Stimulated activated CD4-positive, alpha-beta T cell treated with anti-CD3 and anti-CD28 coated beads, Interleukin-12 subunit alpha, Interleukin-12 subunit beta, amount 100 ng/mL, for 48 hours (primary cell): ENCODE results near the gene SETSIP.
"Not testable (repeated sequence)": the region's sequence is repeated elsewhere in the genome, so short reads cannot be mapped to it uniquely, and the experiment has no call there.

Experiments
- DNase-seq, 3 donors: peaks; one replicate each; pipeline ENCODE4 v3.0.0-alpha.2; 2020; ENCODE audit warnings: low read depth in 2 of 3, low spot score in 1 of 3

Gene SETSIP

GRCh38 chr1:92075311-92075710 is at the start of gene SETSIP:
TSS of gene SETSIP (minus strand) at chr1:92075411. CDS start at chr1:92075411, 0 bp downstream.
- no peak for DNase-seq

- peak in 1 of 3 donors; percentile 11 for DNase-seq
These were observed 48.7 kb upstream of the SETSIP start for GRCh38 chr1:92123868-92124267.

- no peak for DNase-seq
These were observed 43.6 kb upstream of the SETSIP start for GRCh38 chr1:92118826-92119225.

GRCh38 chr1:92117526-92117925 is 42.3 kb upstream of the SETSIP start:
- DNase-seq, result no peak

GRCh38 chr1:92108631-92109030 is 33.4 kb upstream of the SETSIP start:
- DNase-seq, result no peak

GRCh38 chr1:92105546-92106081 is 30.4 kb upstream of the SETSIP start:
- DNase-seq, result no peak

GRCh38 chr1:92096317-92096716 is 21.1 kb upstream of the SETSIP start:
- DNase-seq, result no peak

GRCh38 chr1:92095874-92096273 is 20.7 kb upstream of the SETSIP start:
- no peak for DNase-seq

GRCh38 chr1:92094595-92094994 is 19.4 kb upstream of the SETSIP start:
- DNase-seq, result no peak

- no peak for DNase-seq
These were observed 18.9 kb upstream of the SETSIP start for GRCh38 chr1:92094090-92094489.

- no peak for DNase-seq
These were observed 16.4 kb upstream of the SETSIP start for GRCh38 chr1:92091625-92092024.

- DNase-seq, result no peak
These were observed 12.3 kb upstream of the SETSIP start for GRCh38 chr1:92087542-92087941.

- DNase-seq, result no peak
These were observed 10.5 kb upstream of the SETSIP start for GRCh38 chr1:92085727-92086126.

- DNase-seq, result no peak
These were observed 9.4 kb upstream of the SETSIP start for GRCh38 chr1:92084651-92085050.

- no peak for DNase-seq
These were observed 5.8 kb upstream of the SETSIP start for GRCh38 chr1:92081031-92081430.

- peak; percentile 62 to 78 (median 77) for DNase-seq
These were observed 5.1 kb upstream of the SETSIP start, which contains the start of gene BTBD8 for GRCh38 chr1:92080128-92080985. TSS of gene BTBD8 (plus strand) at chr1:92080345. CDS start at chr1:92080572, 227 bp downstream.

GRCh38 chr1:92079441-92079840 is 4.2 kb upstream of the SETSIP start:
- no peak for DNase-seq

- not testable (repeated sequence) for DNase-seq
These were observed 2.9 kb upstream of the SETSIP start for GRCh38 chr1:92078077-92078476.

- DNase-seq, result no peak
These were observed 1.2 kb upstream of the SETSIP start for GRCh38 chr1:92076363-92076762.

- not testable (repeated sequence) for DNase-seq
These were observed 765 bp downstream of the SETSIP start for GRCh38 chr1:92074446-92074845.

- DNase-seq, result no peak
These were observed 4.3 kb downstream of the SETSIP start for GRCh38 chr1:92070892-92071291.

GRCh38 chr1:92066321-92066720 is 8.9 kb downstream of the SETSIP start:
- no peak for DNase-seq

GRCh38 chr1:92065042-92065441 is 10.2 kb downstream of the SETSIP start:
- no peak for DNase-seq
